ENCODE data around the gene GOLGA6L1. TPM values are rescaled to one million over a fixed set of nuclear protein-coding genes. Genes with fewer than 3 reads are reported as not detected.

Gene GOLGA6L1
- not detected for total RNA-seq

GRCh38 chr15:23136722-23137121 lies at the start of gene GOLGA6L1:
Gene GOLGA6L1 (minus strand): TSS chr15:23136822. CDS start chr15:23136731, 91 bp downstream.

Small RNA genes lying within 50 kb of the gene (small RNA-seq; reads per million reads assigned to genes)
- not detected for gene RN7SL106P (ENCODE audit: low replicate concordance)

Other genes starting within 250 kb of the GOLGA6L1 start
- 89.8 TPM for gene CYFIP1, start 156.5 kb downstream of the GOLGA6L1 start, total RNA-seq
- gene TUBGCP5, start 97.3 kb downstream of the GOLGA6L1 start, total RNA-seq: 38.5 TPM
- gene GOLGA6L26, start 197.4 kb upstream of the GOLGA6L1 start, total RNA-seq: not detected
- under 0.01 TPM for gene GOLGA8S, start 217.9 kb upstream of the GOLGA6L1 start, total RNA-seq

Data from parietal lobe (tissue), 2 donors.